ENCODE results near the gene POLDIP2. TPM values are rescaled to one million over a fixed set of nuclear protein-coding genes. Genes with fewer than 3 reads are reported as not detected.
A peak's percentile ranks its signal among the peaks of the same experiment; 100 is the strongest.

Gene POLDIP2
- total RNA-seq, 1 donor from 2014 or later = 79.1 TPM

DNA sequence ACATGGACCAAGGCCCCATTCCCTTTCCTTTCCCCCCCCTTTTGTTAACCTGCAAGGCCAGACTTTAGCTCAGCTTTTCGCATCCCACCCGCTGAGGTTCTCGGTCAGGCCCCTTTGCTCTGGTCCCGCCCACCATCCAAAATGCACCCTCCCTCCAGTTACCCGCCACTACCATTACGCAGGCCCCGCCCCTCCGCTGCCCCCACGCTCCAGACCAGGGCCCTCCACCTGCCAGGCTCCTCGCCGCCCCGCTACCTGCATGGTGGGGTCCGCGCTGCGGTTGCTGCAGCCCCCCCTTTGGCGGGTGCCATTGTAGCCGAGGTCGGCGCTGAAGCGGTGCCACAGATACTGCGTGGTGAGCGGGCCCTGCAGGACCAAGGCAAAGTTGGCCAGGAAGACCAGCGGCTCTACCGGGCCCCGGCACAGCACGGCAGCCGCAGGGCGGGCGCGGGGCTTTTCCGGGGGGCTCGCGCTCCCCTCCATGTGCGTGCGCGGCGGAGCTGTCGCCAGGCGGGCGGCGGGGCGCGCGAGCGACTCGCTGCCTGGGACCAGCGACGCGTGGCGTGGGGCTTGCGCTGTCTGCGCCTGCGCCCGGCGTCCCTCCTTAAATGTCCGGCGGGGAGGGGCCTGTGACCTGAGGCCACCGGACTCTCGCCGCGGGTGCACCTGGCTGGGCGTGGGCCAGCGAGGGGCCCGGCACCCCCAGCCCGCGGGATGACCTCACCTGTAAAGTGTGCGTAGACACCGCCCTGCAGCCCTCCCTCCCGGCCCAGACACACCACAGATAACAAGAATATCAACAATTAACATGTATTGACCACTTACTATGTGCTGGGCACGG lies 48.5 kb upstream of the POLDIP2 start, which contains the start of gene SLC46A1:
Gene SLC46A1, minus strand, starts transcription at position 581 of the 841 bp plus-strand sequence. Its CDS starts 98 bp downstream, at position 483.
- Histone ChIP-seq H3K4me3 (ENCODE audit: insufficient read depth, low read depth, low read length) (peak within 1 kb of the TSS; percentile 63), H3K4me1 (ENCODE audit: insufficient read depth, low read length) (peaks cover 6% of the 10 kb centered on the region), H3K9ac (ENCODE audit: low read length) (peak within 1 kb of the TSS; percentile 47), H3K36me3 (ENCODE audit: insufficient read depth, low read length) (no peaks in the 10 kb centered on the region), H3K9me3 (ENCODE audit: insufficient read depth, low read depth, low read length) (no peaks in the 10 kb centered on the region), H3K27me3 (ENCODE audit: insufficient read depth, low read length) (peaks cover 5% of the 10 kb centered on the region), H4K20me1 (ENCODE audit: insufficient read depth, low read length) (peaks cover 5% of the 10 kb centered on the region), H3K79me2 (ENCODE audit: insufficient read depth, low read length) (no peaks in the 10 kb centered on the region), H3K27ac (ENCODE audit: low read depth, low read length) (no peak within 1 kb of the TSS), H2AFZ (ENCODE audit: low read depth, low read length) (peak within 1 kb of the TSS; percentile 92), H3K4me2 (ENCODE audit: low read length) (peak within 1 kb of the TSS; percentile 98)
- Mint-ChIP-seq H3K27me3 (ENCODE audit: low read depth, unreplicated experiment) (peaks cover 26% of the 10 kb centered on the region), H3K27ac (ENCODE audit: unreplicated experiment) (no peak within 1 kb of the TSS), H3K4me1 (ENCODE audit: low read depth, unreplicated experiment) (peaks cover 2% of the 10 kb centered on the region), H3K36me3 (ENCODE audit: low read depth, unreplicated experiment) (peaks cover 2% of the 10 kb centered on the region), H3K4me3 (ENCODE audit: unreplicated experiment) (peak within 1 kb of the TSS; percentile 85), H3K9me3 (ENCODE audit: unreplicated experiment) (no peaks in the 10 kb centered on the region)
- DNase-seq (ENCODE audit: low read depth) = no peak
- FAIRE-seq = no peak
- TF ChIP-seq CTCF (IDR thresholded peaks at IDR 0.05; ENCODE audit: insufficient read depth, low read depth, low read length) (no peak), EZH2 (IDR thresholded peaks at IDR 0.05; ENCODE audit: insufficient read depth, low read length) (peak; percentile 18)

- Histone ChIP-seq H3K4me3 (ENCODE audit: insufficient read depth, low read depth, low read length) (peak overlapping the region; percentile 63), H3K9ac (ENCODE audit: low read length) (peak overlapping the region; percentile 47), H2AFZ (ENCODE audit: low read depth, low read length) (peak overlapping the region; percentile 92), H3K4me1 (ENCODE audit: insufficient read depth, low read length) (peaks cover 6% of the 10 kb centered on the region), H3K36me3 (ENCODE audit: insufficient read depth, low read length) (no peaks in the 10 kb centered on the region), H3K79me2 (ENCODE audit: insufficient read depth, low read length) (no peaks in the 10 kb centered on the region), H3K9me3 (ENCODE audit: insufficient read depth, low read depth, low read length) (no peaks in the 10 kb centered on the region), H4K20me1 (ENCODE audit: insufficient read depth, low read length) (peaks cover 5% of the 10 kb centered on the region), H3K4me2 (ENCODE audit: low read length) (peak overlapping the region; percentile 98), H3K27me3 (ENCODE audit: insufficient read depth, low read length) (peaks cover 2% of the 10 kb centered on the region), H3K27ac (ENCODE audit: low read depth, low read length) (no peak overlapping the region)
- H3K4me3 Mint-ChIP-seq (ENCODE audit: unreplicated experiment) = peak overlapping the region; percentile 85
- peaks cover 2% of the 10 kb centered on the region for H3K36me3 Mint-ChIP-seq (ENCODE audit: low read depth, unreplicated experiment)
- DNase-seq (ENCODE audit: low read depth) = no peak
- no peaks in the 10 kb centered on the region for H3K9me3 Mint-ChIP-seq (ENCODE audit: unreplicated experiment)
- no peak for FAIRE-seq
- H3K27ac Mint-ChIP-seq (ENCODE audit: unreplicated experiment) = no peak overlapping the region
- no peak for TF ChIP-seq CTCF (IDR thresholded peaks at IDR 0.05; ENCODE audit: insufficient read depth, low read depth, low read length)
- no peak for TF ChIP-seq EZH2 (IDR thresholded peaks at IDR 0.05; ENCODE audit: insufficient read depth, low read length)
- H3K4me1 Mint-ChIP-seq (ENCODE audit: low read depth, unreplicated experiment) = peaks cover 2% of the 10 kb centered on the region
- H3K27me3 Mint-ChIP-seq (ENCODE audit: low read depth, unreplicated experiment) = peaks cover 25% of the 10 kb centered on the region
These were observed 47.7 kb upstream of the POLDIP2 start for GRCh38 chr17:28404812-28405570.
